ENCODE measurements around the gene NUTM2D.
"Not testable (repeated sequence)": the region's sequence is repeated elsewhere in the genome, so short reads cannot be mapped to it uniquely, and the experiment has no call there.

Gene NUTM2D

GRCh38 chr10:87369514-87370112 lies 12.1 kb downstream of the NUTM2D start:
- in situ Hi-C loops (cut with HindIII; ENCODE audit: low sequenced_read_pairs): not testable (repeated sequence)

GRCh38 chr10:87374091-87374490 lies 16.5 kb downstream of the NUTM2D start:
- in situ Hi-C loops (cut with HindIII; ENCODE audit: low sequenced_read_pairs): not testable (repeated sequence)

GRCh38 chr10:87379115-87379514 lies 21.6 kb downstream of the NUTM2D start:
- in situ Hi-C loops (cut with HindIII; ENCODE audit: low sequenced_read_pairs): not testable (repeated sequence)

GRCh38 chr10:87383149-87383857 lies 25.8 kb downstream of the NUTM2D start:
- in situ Hi-C loops (cut with HindIII; ENCODE audit: low sequenced_read_pairs): not testable (repeated sequence)

- in situ Hi-C loops (cut with HindIII; ENCODE audit: low sequenced_read_pairs): not testable (repeated sequence)
Measured at GRCh38 chr10:87384283-87384682, 26.7 kb downstream of the NUTM2D start.

GRCh38 chr10:87385762-87386360 lies 28.3 kb downstream of the NUTM2D start:
- in situ Hi-C loops (cut with HindIII; ENCODE audit: low sequenced_read_pairs): not testable (repeated sequence)

- in situ Hi-C loops (cut with HindIII; ENCODE audit: low sequenced_read_pairs): not testable (repeated sequence)
Measured at GRCh38 chr10:87391360-87391759, 33.8 kb downstream of the NUTM2D start.

GRCh38 chr10:87396206-87396605 lies 38.7 kb downstream of the NUTM2D start:
- in situ Hi-C loops (cut with HindIII; ENCODE audit: low sequenced_read_pairs): not testable (repeated sequence)

- in situ Hi-C loops (cut with HindIII; ENCODE audit: low sequenced_read_pairs): not testable (repeated sequence)
Measured at GRCh38 chr10:87398436-87398835, 40.9 kb downstream of the NUTM2D start.

GRCh38 chr10:87407516-87408467 lies 50.2 kb downstream of the NUTM2D start:
- in situ Hi-C loops (cut with HindIII; ENCODE audit: low sequenced_read_pairs): not testable (repeated sequence)

- in situ Hi-C loops (cut with HindIII; ENCODE audit: low sequenced_read_pairs): not testable (repeated sequence)
Measured at GRCh38 chr10:87413921-87414320, 56.4 kb downstream of the NUTM2D start.

Measured in DLD1 (cell line).